GM23338 (cell line): ENCODE results near the gene CAST. TPM values are rescaled to one million over a fixed set of nuclear protein-coding genes. Genes with fewer than 3 reads are reported as not detected.

Experiments used
- ATAC-seq: fragments of 200-7000 bp; cut with Tn5 transposase; 3 replicates; pipeline ENCODE4 v1.9.1; 2020
- DNase-seq: peaks from one replicate; pipeline ENCODE4 v3.0.0-alpha.2; 2015; ENCODE audit warnings: low spot score
- H2AFZ ChIP-seq: fragments of 200-600 bp; sonication (generic); 2 replicates; pipeline ENCODE4 v1.8.0; 2016; ENCODE audit warnings: antibody characterized with exemption, mild to moderate bottlenecking, moderate library complexity
- H3F3A ChIP-seq: fragments of 200-600 bp; sonication (generic); replicated peaks from 2 replicates; pipeline ENCODE4 v1.8.0; 2017; ENCODE audit warnings: antibody characterized with exemption, mixed run types, low read depth
- H3K27ac ChIP-seq: fragments of 200-600 bp; sonication (generic); 2 replicates; pipeline ENCODE4 v1.6.1; 2016; ENCODE audit warnings: low read depth
- H3K27me3 ChIP-seq: fragments of 200-600 bp; sonication (generic); 2 replicates; pipeline ENCODE4 v1.8.0; 2016; ENCODE audit warnings: mild to moderate bottlenecking, mixed run types, moderate library complexity; ENCODE audit not compliant: insufficient read depth
- H3K36me3 ChIP-seq: fragments of 200-600 bp; sonication (generic); 2 replicates; pipeline ENCODE4 v1.8.0; 2016; ENCODE audit warnings: mild to moderate bottlenecking; ENCODE audit not compliant: insufficient read depth
- H3K4me1 ChIP-seq: fragments of 200-600 bp; sonication (generic); 2 replicates; pipeline ENCODE4 v1.8.0; 2016; ENCODE audit warnings: mild to moderate bottlenecking, moderate library complexity; ENCODE audit not compliant: insufficient read depth
- H3K4me2 ChIP-seq: fragments of 200-600 bp; sonication (generic); 2 replicates; pipeline ENCODE4 v1.7.1; 2017; ENCODE audit warnings: mixed run types
- H3K4me3 ChIP-seq: fragments of 200-600 bp; sonication (generic); 2 replicates; pipeline ENCODE4 v1.6.1; 2016; ENCODE audit warnings: mixed run types
- H3K79me2 ChIP-seq: fragments of 200-600 bp; sonication (generic); replicated peaks from 2 replicates; pipeline ENCODE4 v1.8.0; 2017; ENCODE audit warnings: mild to moderate bottlenecking; ENCODE audit not compliant: insufficient read depth
- H3K9me2 ChIP-seq: fragments of 200-600 bp; sonication (generic); 2 replicates; pipeline ENCODE4 v1.8.0; 2017; ENCODE audit not compliant: insufficient read depth
- H4K20me1 ChIP-seq: fragments of 200-600 bp; sonication (generic); replicated peaks from 2 replicates; pipeline ENCODE4 v1.8.0; 2017; ENCODE audit warnings: mild to moderate bottlenecking; ENCODE audit not compliant: insufficient read depth
- H3K27ac Mint-ChIP-seq: 2 replicates; pipeline ENCODE4 v1.8.0; 2020; ENCODE audit warnings: inconsistent platforms, mild to moderate bottlenecking, moderate library complexity, mixed read lengths
- H3K27me3 Mint-ChIP-seq: 3 replicates; pipeline ENCODE4 v1.8.0; 2022; ENCODE audit warnings: low read depth, mild to moderate bottlenecking, moderate library complexity, mixed read lengths, inconsistent platforms; ENCODE audit not compliant: insufficient read depth, poor library complexity
- H3K36me3 Mint-ChIP-seq: 3 replicates; pipeline ENCODE4 v1.8.0; 2021; ENCODE audit warnings: low read depth, mild to moderate bottlenecking, inconsistent platforms, moderate library complexity, mixed read lengths
- H3K4me1 Mint-ChIP-seq: 3 replicates; pipeline ENCODE4 v1.8.0; 2020; ENCODE audit warnings: mild to moderate bottlenecking, inconsistent platforms, mixed read lengths
- H3K4me3 Mint-ChIP-seq: 3 replicates; pipeline ENCODE4 v1.8.0; 2021; ENCODE audit warnings: moderate library complexity, mild to moderate bottlenecking, inconsistent platforms, mixed read lengths
- H3K9me3 Mint-ChIP-seq: 3 replicates; pipeline ENCODE4 v1.8.0; 2020; ENCODE audit warnings: moderate library complexity, mild to moderate bottlenecking, inconsistent platforms, mixed read lengths
- EZH2 ChIP-seq: fragments of 200-600 bp; sonication (generic); IDR thresholded peaks from one replicate; pipeline ENCODE4 v1.8.0; 2017; ENCODE audit warnings: antibody characterized with exemption, mild to moderate bottlenecking, low read depth; ENCODE audit not compliant: unreplicated experiment
- EZH2phosphoT487 ChIP-seq: fragments of 200-600 bp; sonication (generic); IDR thresholded peaks from one replicate; pipeline ENCODE4 v1.8.1; 2018; ENCODE audit warnings: antibody characterized with exemption; ENCODE audit not compliant: unreplicated experiment
- NANOG ChIP-seq: IDR thresholded peaks from 2 replicates; pipeline ENCODE4 v1.6.1; 2016; ENCODE audit warnings: antibody characterized with exemption, borderline replicate concordance
- POLR2AphosphoS5 ChIP-seq: IDR thresholded peaks from 2 replicates; pipeline ENCODE4 v1.6.1; 2016; ENCODE audit warnings: antibody characterized with exemption, low read depth
- REST ChIP-seq: IDR thresholded peaks from one replicate; pipeline ENCODE4 v1.6.1; 2018; ENCODE audit warnings: antibody characterized with exemption; ENCODE audit not compliant: unreplicated experiment
- STAT1 ChIP-seq: IDR thresholded peaks from one replicate; pipeline ENCODE4 v1.6.1; 2016; ENCODE audit warnings: antibody characterized with exemption; ENCODE audit not compliant: unreplicated experiment
- ZNF114 ChIP-seq: fragments of 250-450 bp; sonication (Bioruptor Pico); IDR thresholded peaks from 2 replicates; pipeline ENCODE4 v1.5.0; 2020; ENCODE audit warnings: mild to moderate bottlenecking, moderate library complexity
- ZNF331 ChIP-seq: fragments of 250-450 bp; sonication (Bioruptor Pico); IDR thresholded peaks from 2 replicates; pipeline ENCODE4 v1.5.0; 2020; ENCODE audit warnings: low read depth, mild to moderate bottlenecking, moderate library complexity
- polyA plus RNA-seq: library from polyadenylated mRNA; unstranded; fragments of >200 nt; fragmentation: Nextera tagmentation; extraction: Ambion mirVana; gene quantifications from 2 replicates; pipeline ENCODE4 v1.2.1, GENCODE V29; 2016
- total RNA-seq: library from RNA; depleted of rRNA; stranded (reverse); fragments of >200 nt; shearing (Covaris generic); gene quantifications from 2 replicates; pipeline ENCODE4 v1.2.3, GENCODE V29; 2014
- TF ChIP-seq, protein P1 (sequence below), 2 experiments: fragments of 200-600 bp in 1 of 2; sonication (generic) in 1 of 2; conservative IDR thresholded peaks; 2 replicates each; pipeline versions ENCODE4 v1.5.1 to v1.6.1; 2016 to 2017; ENCODE audit warnings: antibody characterized with exemption in 2 of 2, low read depth in 2 of 2, mild to moderate bottlenecking in 2 of 2, moderate library complexity in 1 of 2
- TF ChIP-seq, protein P2 (sequence below): IDR thresholded peaks from 2 replicates; pipeline ENCODE4 v1.6.1; 2016; ENCODE audit warnings: antibody characterized with exemption

The CAST gene
- total and polyA plus RNA-seq, 2 experiments from 2014 or later = 37.9 to 57.7 TPM

DNA sequence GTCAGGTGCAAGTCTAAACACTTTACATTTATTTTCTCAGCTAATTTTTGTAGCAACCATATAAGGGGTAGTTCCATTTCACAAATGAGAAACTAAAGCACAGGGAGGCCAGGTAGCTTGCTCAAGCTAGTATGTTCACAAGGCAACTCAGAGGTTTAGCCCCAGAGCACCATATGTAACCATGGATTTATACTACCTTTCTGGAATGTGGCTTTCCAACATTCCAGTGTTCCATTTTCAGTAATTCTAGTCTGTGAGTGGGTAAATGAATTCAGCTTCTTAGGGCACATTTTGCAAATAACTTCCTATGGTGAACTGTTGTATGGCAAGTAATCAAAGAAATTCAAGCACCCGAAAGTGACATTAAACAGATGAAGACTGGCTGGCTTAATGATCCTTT lies 25.0 kb upstream of the CAST start:
- TF ChIP-seq REST (no peak), ZNF331 (CRISPR knock-in tag) (no peak), EZH2 (no peak), EZH2phosphoT487 (no peak)
- TF ChIP-seq, protein P1, sequence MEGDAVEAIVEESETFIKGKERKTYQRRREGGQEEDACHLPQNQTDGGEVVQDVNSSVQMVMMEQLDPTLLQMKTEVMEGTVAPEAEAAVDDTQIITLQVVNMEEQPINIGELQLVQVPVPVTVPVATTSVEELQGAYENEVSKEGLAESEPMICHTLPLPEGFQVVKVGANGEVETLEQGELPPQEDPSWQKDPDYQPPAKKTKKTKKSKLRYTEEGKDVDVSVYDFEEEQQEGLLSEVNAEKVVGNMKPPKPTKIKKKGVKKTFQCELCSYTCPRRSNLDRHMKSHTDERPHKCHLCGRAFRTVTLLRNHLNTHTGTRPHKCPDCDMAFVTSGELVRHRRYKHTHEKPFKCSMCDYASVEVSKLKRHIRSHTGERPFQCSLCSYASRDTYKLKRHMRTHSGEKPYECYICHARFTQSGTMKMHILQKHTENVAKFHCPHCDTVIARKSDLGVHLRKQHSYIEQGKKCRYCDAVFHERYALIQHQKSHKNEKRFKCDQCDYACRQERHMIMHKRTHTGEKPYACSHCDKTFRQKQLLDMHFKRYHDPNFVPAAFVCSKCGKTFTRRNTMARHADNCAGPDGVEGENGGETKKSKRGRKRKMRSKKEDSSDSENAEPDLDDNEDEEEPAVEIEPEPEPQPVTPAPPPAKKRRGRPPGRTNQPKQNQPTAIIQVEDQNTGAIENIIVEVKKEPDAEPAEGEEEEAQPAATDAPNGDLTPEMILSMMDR (conservative IDR thresholded peaks at IDR 0.05; ENCODE audit: low read depth in 2 of 2) = no peak

GRCh38 chr5:96638561-96638960 lies 23.6 kb upstream of the CAST start:
- Mint-ChIP-seq H3K27ac (no peak overlapping the region), H3K9me3 (no peaks in the 10 kb centered on the region), H3K4me3 (no peak overlapping the region), H3K27me3 (peaks cover 2% of the 10 kb centered on the region), H3K36me3 (no peaks in the 10 kb centered on the region), H3K4me1 (peaks cover 8% of the 10 kb centered on the region; the same call in 2 of the 3 replicates)
- DNase-seq (no peak), ATAC-seq (no peak)
- TF ChIP-seq POLR2AphosphoS5 (no peak), ZNF114 (CRISPR knock-in tag) (no peak), STAT1 (no peak), EZH2phosphoT487 (no peak), NANOG (no peak), ZNF331 (CRISPR knock-in tag) (no peak)
- TF ChIP-seq, protein P1 (conservative IDR thresholded peaks at IDR 0.05; ENCODE audit: low read depth in 2 of 2) = no peak
- TF ChIP-seq, protein P2, sequence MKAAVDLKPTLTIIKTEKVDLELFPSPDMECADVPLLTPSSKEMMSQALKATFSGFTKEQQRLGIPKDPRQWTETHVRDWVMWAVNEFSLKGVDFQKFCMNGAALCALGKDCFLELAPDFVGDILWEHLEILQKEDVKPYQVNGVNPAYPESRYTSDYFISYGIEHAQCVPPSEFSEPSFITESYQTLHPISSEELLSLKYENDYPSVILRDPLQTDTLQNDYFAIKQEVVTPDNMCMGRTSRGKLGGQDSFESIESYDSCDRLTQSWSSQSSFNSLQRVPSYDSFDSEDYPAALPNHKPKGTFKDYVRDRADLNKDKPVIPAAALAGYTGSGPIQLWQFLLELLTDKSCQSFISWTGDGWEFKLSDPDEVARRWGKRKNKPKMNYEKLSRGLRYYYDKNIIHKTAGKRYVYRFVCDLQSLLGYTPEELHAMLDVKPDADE = no peak
- Histone ChIP-seq H3K9me2 (peaks cover 14% of the 10 kb centered on the region), H3K27ac (no peak overlapping the region), H3K4me2 (no peak overlapping the region), H3K4me1 (peaks cover 5% of the 10 kb centered on the region; the same call in 1 of the 2 replicates), H2AFZ (no peak overlapping the region), H3K4me3 (no peak overlapping the region), H3F3A (no peaks in the 10 kb centered on the region), H3K79me2 (no peaks in the 10 kb centered on the region), H3K27me3 (no peaks in the 10 kb centered on the region), H4K20me1 (no peaks in the 10 kb centered on the region), H3K36me3 (no peaks in the 10 kb centered on the region)

More for the DNA sequence above, 25.0 kb upstream of the CAST start:
- Histone ChIP-seq H3K27me3 (no peaks in the 10 kb centered on the region), H3K9me2 (peaks cover 14% of the 10 kb centered on the region), H3K27ac (no peak overlapping the region), H3K4me1 (peaks cover 5% of the 10 kb centered on the region; the same call in 1 of the 2 replicates), H2AFZ (no peak overlapping the region), H3F3A (no peaks in the 10 kb centered on the region), H3K4me3 (no peak overlapping the region), H3K36me3 (no peaks in the 10 kb centered on the region), H4K20me1 (no peaks in the 10 kb centered on the region), H3K79me2 (no peaks in the 10 kb centered on the region), H3K4me2 (no peak overlapping the region)
- Mint-ChIP-seq H3K27me3 (peaks cover 2% of the 10 kb centered on the region), H3K36me3 (no peaks in the 10 kb centered on the region), H3K27ac (no peak overlapping the region), H3K9me3 (no peaks in the 10 kb centered on the region), H3K4me1 (peaks cover 8% of the 10 kb centered on the region; the same call in 2 of the 3 replicates), H3K4me3 (no peak overlapping the region)
- ATAC-seq (no peak), DNase-seq (no peak)
